GM12891 (cell line): ENCODE measurements around the gene SPAG9.
A peak's percentile ranks its signal among the peaks of the same experiment; 100 is the strongest.

Experiments used
- DNase-seq: peaks from one replicate; pipeline ENCODE4 v3.0.0; 2011; ENCODE audit warnings: low spot score; ENCODE audit not compliant: insufficient read length
- FAIRE-seq: peaks from 2 replicates; lab custom pipeline; 2011; peaks lifted over from hg19 to GRCh38; lab: Jason Lieb, UNC
- PAX5 ChIP-seq: IDR thresholded peaks from 2 replicates; pipeline ENCODE4 v1.6.1; 2011; ENCODE audit warnings: low read length, moderate library complexity, mild to moderate bottlenecking; ENCODE audit not compliant: insufficient read depth, severe bottlenecking
- POLR2A ChIP-seq: IDR thresholded peaks from 2 replicates; pipeline ENCODE4 v1.6.1; 2011; ENCODE audit warnings: low read depth, low read length, control low read depth
- POLR2AphosphoS5 ChIP-seq: IDR thresholded peaks from 2 replicates; pipeline ENCODE4 v1.6.1; 2011; ENCODE audit warnings: low read depth, low read length, control low read depth
- POU2F2 ChIP-seq: IDR thresholded peaks from 2 replicates; pipeline ENCODE4 v1.6.1; 2011; ENCODE audit warnings: low read depth, mild to moderate bottlenecking, control low read depth, low read length, moderate library complexity
- SPI1 ChIP-seq: IDR thresholded peaks from 2 replicates; pipeline ENCODE4 v1.6.1; 2011; ENCODE audit warnings: low read depth, low read length, control low read depth
- TAF1 ChIP-seq: IDR thresholded peaks from 2 replicates; pipeline ENCODE4 v1.6.1; 2011; ENCODE audit warnings: low read depth, low read length, control low read depth

The SPAG9 gene

DNA sequence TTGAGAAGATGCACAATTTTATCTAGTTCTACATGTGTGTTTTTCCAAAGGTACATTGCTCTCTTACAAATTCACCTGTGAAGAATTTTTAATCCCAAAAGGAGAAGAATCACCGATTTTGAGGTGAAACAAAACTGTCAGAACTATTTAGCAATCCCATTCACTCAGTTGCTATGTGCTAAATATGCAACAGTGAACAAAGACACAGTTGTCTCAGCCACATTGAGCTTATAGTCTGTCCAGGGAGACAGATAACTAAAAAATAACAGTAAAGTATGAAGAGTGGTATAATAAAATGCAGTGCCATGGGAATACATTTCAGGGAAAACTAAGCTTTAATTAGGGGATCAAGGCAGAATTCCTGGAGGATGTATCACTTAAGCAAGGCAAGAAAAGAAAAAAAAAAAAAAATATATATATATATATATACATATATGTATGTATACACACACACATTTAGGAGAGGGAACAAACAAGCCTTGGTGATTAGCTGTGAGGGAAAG is 110.4 kb downstream of the SPAG9 start:
- no peak for DNase-seq
- TF ChIP-seq POLR2A: no peak
- TF ChIP-seq SPI1: no peak
- TF ChIP-seq TAF1: no peak
- no peak for TF ChIP-seq PAX5
- TF ChIP-seq POU2F2: no peak
- TF ChIP-seq POLR2AphosphoS5: no peak
- FAIRE-seq: no peak

- FAIRE-seq (no peak), DNase-seq (no peak)
- no peak for TF ChIP-seq POU2F2
- no peak for TF ChIP-seq SPI1
- TF ChIP-seq POLR2AphosphoS5: no peak
- TF ChIP-seq TAF1: no peak
- TF ChIP-seq POLR2A: no peak
- TF ChIP-seq PAX5: no peak
These were observed 114.1 kb downstream of the SPAG9 start for GRCh38 chr17:51006601-51007000.

DNA sequence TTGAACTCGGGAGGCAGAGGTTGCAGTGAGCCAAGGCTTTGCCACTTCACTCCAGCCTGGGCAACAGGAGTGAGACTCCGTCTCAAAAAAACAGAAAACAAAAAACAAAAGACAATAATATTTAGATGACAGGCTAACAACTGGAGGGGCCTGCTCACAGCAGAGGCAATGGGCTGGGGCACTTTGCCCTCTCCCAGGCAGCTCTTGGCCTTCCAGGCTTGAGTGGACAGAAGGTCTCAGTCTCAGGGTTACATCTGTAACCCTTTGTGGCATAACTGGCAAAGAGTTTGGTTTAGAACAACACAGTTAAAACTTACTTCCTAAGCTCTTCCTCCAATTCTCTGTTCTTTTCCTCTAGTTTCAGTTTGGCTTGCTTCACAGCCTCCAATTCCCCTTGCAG is 114.9 kb downstream of the SPAG9 start:
- no peak for DNase-seq
- TF ChIP-seq POU2F2: no peak
- TF ChIP-seq TAF1: no peak
- no peak for TF ChIP-seq POLR2AphosphoS5
- TF ChIP-seq POLR2A: no peak
- no peak for TF ChIP-seq SPI1
- TF ChIP-seq PAX5: no peak
- no peak for FAIRE-seq

DNA sequence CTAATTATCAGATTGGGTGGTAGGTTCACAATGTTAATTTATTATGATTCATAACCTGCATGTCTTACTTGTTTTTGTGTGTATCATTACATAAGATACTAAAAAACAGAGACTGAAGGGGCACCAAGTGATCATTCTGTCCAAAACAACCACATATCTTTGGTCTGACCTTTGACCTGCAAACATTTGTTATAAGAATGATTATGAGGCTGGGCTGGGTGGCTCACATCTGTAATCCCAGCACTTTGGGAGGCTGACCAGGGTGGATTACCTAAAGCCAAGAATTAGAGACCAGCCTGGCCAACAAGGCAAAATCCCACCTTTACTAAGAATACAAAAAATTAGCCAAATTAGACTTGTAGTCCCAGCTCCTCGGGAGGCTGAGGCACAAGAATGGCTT is 116.4 kb downstream of the SPAG9 start:
- no peak for DNase-seq
- FAIRE-seq: no peak
- no peak for TF ChIP-seq TAF1
- no peak for TF ChIP-seq POLR2A
- no peak for TF ChIP-seq POU2F2
- no peak for TF ChIP-seq SPI1
- TF ChIP-seq POLR2AphosphoS5: no peak
- TF ChIP-seq PAX5: no peak

DNA sequence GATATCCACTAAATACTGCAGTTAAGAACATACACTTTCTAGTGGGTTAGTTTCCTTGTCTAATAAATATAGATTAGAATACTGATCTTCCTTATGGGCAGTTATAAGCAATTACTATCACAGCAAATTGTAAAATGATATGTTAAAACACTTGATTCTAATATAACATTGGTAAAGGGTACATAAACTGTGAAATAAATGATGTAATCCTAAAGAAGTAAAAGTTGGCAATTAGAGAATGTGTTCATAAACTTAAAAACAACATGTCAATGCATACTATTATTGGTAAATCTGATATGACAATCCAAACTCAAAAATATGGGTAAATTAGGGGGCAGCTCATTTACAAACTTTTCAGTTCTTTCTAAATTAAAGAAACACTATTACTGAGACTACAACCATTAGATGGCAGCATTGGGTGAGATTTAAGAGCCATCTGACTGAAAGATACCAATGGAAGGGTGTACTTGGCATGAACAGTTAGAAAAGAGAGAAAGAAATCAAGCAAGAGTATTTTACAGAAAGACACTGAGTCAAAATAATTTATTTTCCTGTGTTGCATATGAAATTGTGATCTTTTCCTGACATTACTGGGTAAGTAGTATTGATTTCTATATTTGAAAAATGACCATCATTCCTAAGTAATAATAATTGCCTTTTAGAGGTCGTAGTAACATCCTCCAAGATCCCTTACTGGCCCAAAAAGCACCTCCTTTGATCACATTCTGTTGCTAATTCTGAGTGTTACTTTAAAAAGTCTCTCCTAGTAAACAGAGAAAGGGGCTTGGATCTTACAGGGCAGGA is 119.6 kb downstream of the SPAG9 start:
- no peak for TF ChIP-seq POU2F2
- FAIRE-seq (peak; percentile 61), DNase-seq (peak; percentile 8)

- DNase-seq (no peak), FAIRE-seq (no peak)
- TF ChIP-seq POLR2AphosphoS5 (no peak), SPI1 (no peak), POU2F2 (no peak), PAX5 (no peak), TAF1 (no peak), POLR2A (no peak)
These were observed 125.0 kb downstream of the SPAG9 start for GRCh38 chr17:50995668-50996067.

DNA sequence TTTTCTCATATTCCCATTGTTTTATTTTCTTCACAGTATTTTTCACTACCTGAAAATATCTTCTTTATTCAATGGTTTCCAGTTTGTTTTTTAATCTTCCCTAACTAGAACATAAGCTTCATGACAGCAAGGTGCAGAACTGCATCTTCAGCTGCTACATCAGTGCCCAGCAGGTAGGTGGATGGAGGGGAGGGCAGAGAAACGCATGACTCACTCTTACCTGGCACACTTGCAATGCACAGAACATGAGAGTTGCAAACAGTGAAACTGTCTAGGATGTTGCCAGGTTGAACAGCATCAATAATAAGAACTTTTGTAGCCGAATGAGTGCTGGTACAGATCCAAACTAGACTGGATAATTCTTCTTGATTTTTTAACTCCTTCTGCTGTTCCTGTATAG is 127.1 kb downstream of the SPAG9 start:
- no peak for DNase-seq
- TF ChIP-seq PAX5 (no peak), POLR2A (no peak), POU2F2 (no peak), POLR2AphosphoS5 (no peak), SPI1 (no peak), TAF1 (no peak)
- FAIRE-seq: no peak

- DNase-seq (no peak), FAIRE-seq (peak; percentile 47)
- TF ChIP-seq SPI1 (no peak), TAF1 (no peak), POLR2A (no peak), PAX5 (no peak), POU2F2 (no peak), POLR2AphosphoS5 (no peak)
These were observed 131.5 kb downstream of the SPAG9 start for GRCh38 chr17:50989149-50989548.

- FAIRE-seq (no peak), DNase-seq (no peak)
- no peak for TF ChIP-seq PAX5
- TF ChIP-seq TAF1: no peak
- no peak for TF ChIP-seq POU2F2
- no peak for TF ChIP-seq POLR2AphosphoS5
- no peak for TF ChIP-seq SPI1
- no peak for TF ChIP-seq POLR2A
These were observed 132.2 kb downstream of the SPAG9 start for GRCh38 chr17:50988427-50988826.

- FAIRE-seq: no peak
- TF ChIP-seq SPI1 (no peak), TAF1 (no peak), POU2F2 (no peak), PAX5 (no peak), POLR2AphosphoS5 (no peak), POLR2A (no peak)
- DNase-seq: no peak
These were observed 133.5 kb downstream of the SPAG9 start for GRCh38 chr17:50986989-50987660.
